GM12891 (cell line): Measurements from ENCODE around the gene ATP11A.

ENCODE experiments used
- PAX5 ChIP-seq: IDR thresholded peaks from 2 replicates; pipeline ENCODE4 v1.6.1; 2011; ENCODE audit warnings: low read length, moderate library complexity, mild to moderate bottlenecking; ENCODE audit not compliant: insufficient read depth, severe bottlenecking
- POLR2A ChIP-seq: IDR thresholded peaks from 2 replicates; pipeline ENCODE4 v1.6.1; 2011; ENCODE audit warnings: low read depth, low read length, control low read depth
- POLR2AphosphoS5 ChIP-seq: IDR thresholded peaks from 2 replicates; pipeline ENCODE4 v1.6.1; 2011; ENCODE audit warnings: low read depth, low read length, control low read depth
- POU2F2 ChIP-seq: IDR thresholded peaks from 2 replicates; pipeline ENCODE4 v1.6.1; 2011; ENCODE audit warnings: low read depth, mild to moderate bottlenecking, control low read depth, low read length, moderate library complexity
- SPI1 ChIP-seq: IDR thresholded peaks from 2 replicates; pipeline ENCODE4 v1.6.1; 2011; ENCODE audit warnings: low read depth, low read length, control low read depth
- TAF1 ChIP-seq: IDR thresholded peaks from 2 replicates; pipeline ENCODE4 v1.6.1; 2011; ENCODE audit warnings: low read depth, low read length, control low read depth

- TF ChIP-seq POLR2A (no peak), POLR2AphosphoS5 (no peak), TAF1 (no peak), PAX5 (no peak), SPI1 (no peak), POU2F2 (no peak)
These were observed 207.7 kb downstream of the ATP11A start for GRCh38 chr13:112897603-112897955.
